OCI-LY1 (cell line): ENCODE data around the gene ALX1.

Experiments used
- H2AFZ ChIP-seq: fragments of 200-600 bp; sonication (generic), shearing (Covaris generic); 2 replicates; pipeline ENCODE4 v1.6.0; 2014; ENCODE audit warnings: antibody characterized with exemption, mild to moderate bottlenecking, low read length
- H3F3A ChIP-seq: fragments of 200-600 bp; sonication (generic), shearing (Covaris generic); 2 replicates; pipeline ENCODE4 v1.6.0; 2014; ENCODE audit warnings: mild to moderate bottlenecking, antibody characterized with exemption, low read length, moderate library complexity; ENCODE audit not compliant: insufficient read depth
- H3K27ac ChIP-seq: fragments of 200-600 bp; sonication (generic); 2 replicates; pipeline ENCODE4 v1.5.1; 2014; ENCODE audit warnings: low read length, mixed run types, mild to moderate bottlenecking, low read depth; ENCODE audit not compliant: poor library complexity, severe bottlenecking
- H3K27me3 ChIP-seq: fragments of 200-600 bp; sonication (generic); 2 replicates; pipeline ENCODE4 v1.6.0; 2014; ENCODE audit warnings: antibody characterized with exemption, mild to moderate bottlenecking, low read length, moderate library complexity; ENCODE audit not compliant: insufficient read depth
- H3K36me3 ChIP-seq: fragments of 200-600 bp; sonication (generic); 2 replicates; pipeline ENCODE4 v1.6.1; 2014; ENCODE audit warnings: mild to moderate bottlenecking, antibody characterized with exemption, low read length, moderate library complexity, mixed read lengths; ENCODE audit not compliant: insufficient read depth
- H3K4me1 ChIP-seq: fragments of 200-600 bp; sonication (generic); 2 replicates; pipeline ENCODE4 v1.5.1; 2014; ENCODE audit warnings: mild to moderate bottlenecking, low read length, moderate library complexity; ENCODE audit not compliant: insufficient read depth, severe bottlenecking
- H3K4me2 ChIP-seq: fragments of 200-600 bp; sonication (generic), shearing (Covaris generic); 2 replicates; pipeline ENCODE4 v1.6.1; 2014; ENCODE audit warnings: low read length
- H3K4me3 ChIP-seq: fragments of 200-600 bp; sonication (generic); 2 replicates; pipeline ENCODE4 v1.5.1; 2014; ENCODE audit warnings: low read length, low read depth, mild to moderate bottlenecking, mixed read lengths; ENCODE audit not compliant: poor library complexity, severe bottlenecking
- H3K79me2 ChIP-seq: fragments of 200-600 bp; shearing (Covaris generic); 2 replicates; pipeline ENCODE4 v1.6.1; 2016; ENCODE audit warnings: mixed run types, low read length, mixed read lengths; ENCODE audit not compliant: insufficient read depth
- H3K9ac ChIP-seq: fragments of 200-600 bp; sonication (generic), shearing (Covaris generic); 2 replicates; pipeline ENCODE4 v1.6.1; 2014; ENCODE audit warnings: mild to moderate bottlenecking, low read length, mixed read lengths
- H3K9me2 ChIP-seq: fragments of 200-600 bp; sonication (generic), shearing (Covaris generic); 2 replicates; pipeline ENCODE4 v1.6.1; 2014; ENCODE audit warnings: low read depth, mild to moderate bottlenecking, low read length, mixed read lengths
- H3K9me3 ChIP-seq: fragments of 200-600 bp; shearing (Covaris generic); 2 replicates; pipeline ENCODE4 v1.6.1; 2014; ENCODE audit warnings: low read length, mixed read lengths
- H4K20me1 ChIP-seq: fragments of 200-600 bp; sonication (generic), shearing (Covaris generic); 2 replicates; pipeline ENCODE4 v1.6.0; 2016; ENCODE audit warnings: mild to moderate bottlenecking, low read length; ENCODE audit not compliant: insufficient read depth
- EZH2 ChIP-seq: fragments of 200-600 bp; sonication (generic), shearing (Covaris generic); IDR thresholded peaks from 2 replicates; pipeline ENCODE4 v1.8.0; 2017; ENCODE audit warnings: borderline replicate concordance, mixed run types, mild to moderate bottlenecking, antibody characterized with exemption, low read length, moderate library complexity, mixed read lengths
- TF ChIP-seq, protein P1 (sequence below): fragments of 200-600 bp; sonication (generic), shearing (Covaris generic); IDR thresholded peaks from 2 replicates; pipeline ENCODE4 v1.5.1; 2017; ENCODE audit warnings: mild to moderate bottlenecking, antibody characterized with exemption, low read length, moderate library complexity, mixed read lengths

Gene ALX1

DNA sequence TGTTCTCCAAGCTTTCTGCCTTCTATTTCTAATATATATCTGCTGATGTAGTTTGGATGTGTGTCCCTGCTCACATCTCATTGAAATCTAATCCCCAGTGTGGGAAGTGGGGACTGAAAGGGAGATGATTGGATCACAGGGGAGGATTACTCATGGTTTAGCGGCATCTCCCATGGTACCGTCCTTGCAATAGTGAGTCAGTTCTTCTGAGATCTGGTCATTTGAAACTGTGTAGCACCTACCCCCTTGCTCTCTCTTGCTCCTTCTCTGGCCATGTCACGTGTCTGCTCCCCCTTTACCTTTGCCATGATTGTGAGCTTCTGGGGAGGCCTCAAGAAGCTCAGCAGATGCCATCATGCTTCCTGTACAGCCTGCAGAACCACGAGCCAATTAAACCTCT lies 26.2 kb upstream of the ALX1 start:
- Histone ChIP-seq H3K79me2 (no peaks in the 10 kb centered on the region), H3K27me3 (no peaks in the 10 kb centered on the region), H2AFZ (no peak overlapping the region), H3K36me3 (no peaks in the 10 kb centered on the region), H3K27ac (no peak overlapping the region), H3K9me2 (no peaks in the 10 kb centered on the region), H3K9me3 (no peaks in the 10 kb centered on the region), H3K4me3 (no peak overlapping the region), H3K4me1 (no peaks in the 10 kb centered on the region), H3F3A (no peaks in the 10 kb centered on the region), H3K9ac (no peak overlapping the region), H3K4me2 (no peak overlapping the region), H4K20me1 (no peaks in the 10 kb centered on the region)
- TF ChIP-seq, protein P1, sequence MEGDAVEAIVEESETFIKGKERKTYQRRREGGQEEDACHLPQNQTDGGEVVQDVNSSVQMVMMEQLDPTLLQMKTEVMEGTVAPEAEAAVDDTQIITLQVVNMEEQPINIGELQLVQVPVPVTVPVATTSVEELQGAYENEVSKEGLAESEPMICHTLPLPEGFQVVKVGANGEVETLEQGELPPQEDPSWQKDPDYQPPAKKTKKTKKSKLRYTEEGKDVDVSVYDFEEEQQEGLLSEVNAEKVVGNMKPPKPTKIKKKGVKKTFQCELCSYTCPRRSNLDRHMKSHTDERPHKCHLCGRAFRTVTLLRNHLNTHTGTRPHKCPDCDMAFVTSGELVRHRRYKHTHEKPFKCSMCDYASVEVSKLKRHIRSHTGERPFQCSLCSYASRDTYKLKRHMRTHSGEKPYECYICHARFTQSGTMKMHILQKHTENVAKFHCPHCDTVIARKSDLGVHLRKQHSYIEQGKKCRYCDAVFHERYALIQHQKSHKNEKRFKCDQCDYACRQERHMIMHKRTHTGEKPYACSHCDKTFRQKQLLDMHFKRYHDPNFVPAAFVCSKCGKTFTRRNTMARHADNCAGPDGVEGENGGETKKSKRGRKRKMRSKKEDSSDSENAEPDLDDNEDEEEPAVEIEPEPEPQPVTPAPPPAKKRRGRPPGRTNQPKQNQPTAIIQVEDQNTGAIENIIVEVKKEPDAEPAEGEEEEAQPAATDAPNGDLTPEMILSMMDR: no peak
- no peak for TF ChIP-seq EZH2

DNA sequence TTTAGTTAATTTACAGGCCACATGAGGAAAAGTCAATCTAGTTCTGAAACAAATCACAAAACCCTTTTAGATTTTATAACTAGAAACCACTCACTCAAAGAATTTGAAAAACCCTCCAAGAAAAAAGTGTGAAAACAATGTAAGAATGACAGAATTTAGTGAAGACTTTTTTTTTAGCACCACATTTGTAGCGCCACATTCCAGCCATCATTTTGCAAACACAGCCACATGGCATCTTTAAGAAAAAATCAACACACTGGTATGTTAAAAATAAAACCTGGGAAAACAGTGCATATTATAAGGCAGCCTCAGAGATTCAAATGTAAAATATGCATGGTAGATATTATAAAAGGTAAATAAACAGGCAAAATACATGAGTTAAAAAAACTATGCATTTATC lies 22.3 kb upstream of the ALX1 start:
- Histone ChIP-seq H3K4me2 (no peak overlapping the region), H3K9ac (no peak overlapping the region), H3K27ac (no peak overlapping the region), H3F3A (no peaks in the 10 kb centered on the region), H2AFZ (no peak overlapping the region), H3K79me2 (no peaks in the 10 kb centered on the region), H3K27me3 (no peaks in the 10 kb centered on the region), H3K9me3 (no peaks in the 10 kb centered on the region), H3K4me3 (no peak overlapping the region), H3K4me1 (no peaks in the 10 kb centered on the region), H3K36me3 (no peaks in the 10 kb centered on the region), H4K20me1 (no peaks in the 10 kb centered on the region), H3K9me2 (no peaks in the 10 kb centered on the region)
- TF ChIP-seq, protein P1: no peak
- TF ChIP-seq EZH2: no peak

DNA sequence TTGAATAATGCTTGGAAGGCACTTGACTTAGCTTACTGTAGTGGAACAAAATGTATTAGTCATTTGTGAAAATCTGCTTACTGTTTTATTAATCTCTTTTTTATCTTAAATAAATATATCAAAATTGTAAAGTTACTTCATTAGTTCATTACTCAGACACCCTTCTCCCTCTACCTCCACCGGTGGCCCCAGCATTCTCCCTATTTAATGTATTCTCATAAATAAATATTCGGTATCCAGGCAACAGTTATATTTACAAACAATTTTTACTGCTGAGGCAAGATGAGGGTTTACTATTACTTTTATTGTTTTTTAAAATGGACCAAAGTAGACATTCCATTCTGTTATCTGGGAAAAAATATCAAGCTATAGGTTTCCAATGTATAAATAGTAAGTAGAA lies 19.6 kb upstream of the ALX1 start:
- Histone ChIP-seq H3K27me3 (no peaks in the 10 kb centered on the region), H3K79me2 (no peaks in the 10 kb centered on the region), H3K9me3 (no peaks in the 10 kb centered on the region), H3K4me1 (no peaks in the 10 kb centered on the region), H3F3A (no peaks in the 10 kb centered on the region), H3K4me3 (no peak overlapping the region), H4K20me1 (no peaks in the 10 kb centered on the region), H3K9me2 (no peaks in the 10 kb centered on the region), H3K36me3 (no peaks in the 10 kb centered on the region), H3K4me2 (no peak overlapping the region), H3K9ac (no peak overlapping the region), H2AFZ (no peak overlapping the region), H3K27ac (no peak overlapping the region)
- TF ChIP-seq EZH2: no peak
- TF ChIP-seq, protein P1: no peak
